K562 (cell line): Measurements from ENCODE around the gene ZBTB32. TPM values are rescaled to one million over a fixed set of nuclear protein-coding genes. Genes with fewer than 3 reads are reported as not detected.
"Not testable (repeated sequence)": the region's sequence is repeated elsewhere in the genome, so short reads cannot be mapped to it uniquely, and the experiment has no call there.

Experiments used
- ATAC-seq: fragments of 200-7000 bp; cut with Tn5 transposase; 3 replicates; pipeline ENCODE4 v1.9.1; 2020; ENCODE audit warnings: moderate library complexity
- BruUV-seq: library from RNA; stranded (reverse); fragments of 400-500 nt; replicated peaks from 2 replicates; lab custom pipeline; 2021; lab: Mats Ljungman, UMichigan
- CTCF ChIA-PET: fragments of 300-600 bp; formaldehyde crosslinking; extraction: SDS; loops from one replicate; lab custom pipeline; 2021; ENCODE audit warnings: low intra/inter-chr PET ratio; lab: Yijun Ruan, JAX
- POLR2A ChIA-PET: fragments of 300-600, 350-650 bp; sonication (Branson Sonifier 250); formaldehyde crosslinking; extraction: SDS; loops from one replicate; lab custom pipeline; 2021; ENCODE audit warnings: antibody characterized with exemption, inconsistent platforms; lab: Yijun Ruan, JAX
- DNase-seq, 4 experiments: peaks; one replicate each; pipeline versions ENCODE4 v3.0.0 to v3.0.0-alpha.2; 2011 to 2018; ENCODE audit warnings: low spot score in 3 of 4, mixed read lengths in 3 of 4; ENCODE audit errors: extremely low read depth in 1 of 4
- FAIRE-seq: peaks from 2 replicates; lab custom pipeline; 2011; peaks lifted over from hg19 to GRCh38; lab: Jason Lieb, UNC
- H2AFZ ChIP-seq: 2 replicates; pipeline ENCODE4 v1.6.0; 2011; ENCODE audit warnings: low read depth, low read length, control low read depth, inconsistent platforms
- H3K27ac ChIP-seq: fragments of 200-600 bp; 3 replicates; pipeline ENCODE4 v1.8.0; 2011; ENCODE audit warnings: low read depth, mild to moderate bottlenecking, control low read depth, inconsistent platforms, low read length, moderate library complexity, mixed read lengths; ENCODE audit errors: extremely low read depth
- H3K27me3 ChIP-seq, 2 experiments: fragments of 300-600 bp in 1 of 2; 2 replicates in 1 of 2; 3 replicates in 1 of 2; pipeline versions ENCODE4 v1.6.0 to v1.8.0; 2011; ENCODE audit warnings: inconsistent platforms in 2 of 2, low read length in 2 of 2, mild to moderate bottlenecking in 1 of 2, mixed read lengths in 1 of 2, moderate library complexity in 1 of 2; ENCODE audit not compliant: control insufficient read depth in 2 of 2, insufficient read depth in 2 of 2
- H3K36me3 ChIP-seq: fragments of 300-600 bp; 3 replicates; pipeline ENCODE4 v1.8.0; 2011; ENCODE audit warnings: mild to moderate bottlenecking, low read length, inconsistent platforms; ENCODE audit not compliant: control insufficient read depth, insufficient read depth
- H3K4me1 ChIP-seq, 2 experiments: fragments of 200-600 bp in 1 of 2; replicated peaks in 1 of 2; 2 replicates in 1 of 2; 3 replicates in 1 of 2; pipeline versions ENCODE4 v1.5.1 to v1.8.0; 2011; ENCODE audit warnings: inconsistent platforms in 2 of 2, low read length in 2 of 2, mild to moderate bottlenecking in 1 of 2, mixed read lengths in 1 of 2, moderate library complexity in 1 of 2; ENCODE audit not compliant: control insufficient read depth in 2 of 2, insufficient read depth in 2 of 2
- H3K4me2 ChIP-seq: 2 replicates; pipeline ENCODE4 v1.6.1; 2011; ENCODE audit warnings: low read length, control low read depth, inconsistent platforms, mixed read lengths; ENCODE audit not compliant: insufficient read depth
- H3K4me3 ChIP-seq: fragments of 200-600 bp; sonication (generic), shearing (Covaris generic); 2 replicates; pipeline ENCODE4 v1.5.1; 2016; ENCODE audit warnings: control low read depth, inconsistent platforms
- H3K79me2 ChIP-seq: fragments of 200-600 bp; 3 replicates; pipeline ENCODE4 v1.8.0; 2011; ENCODE audit warnings: low read length, inconsistent platforms; ENCODE audit not compliant: control insufficient read depth, insufficient read depth
- H3K9ac ChIP-seq, 2 experiments: 2 replicates each; pipeline versions ENCODE4 v1.6.0 to v1.6.1; 2011; ENCODE audit warnings: low read depth in 2 of 2, low read length in 2 of 2, control low read depth in 1 of 2, inconsistent platforms in 1 of 2, mild to moderate bottlenecking in 1 of 2, mixed read lengths in 1 of 2; ENCODE audit not compliant: insufficient read depth in 1 of 2
- H3K9me1 ChIP-seq: one replicate; pipeline ENCODE4 v1.6.0; 2011; ENCODE audit warnings: inconsistent platforms, mild to moderate bottlenecking, low read length, moderate library complexity; ENCODE audit not compliant: control insufficient read depth, insufficient read depth
- H3K9me3 ChIP-seq: replicated peaks from 2 replicates; pipeline ENCODE4 v1.5.1; 2011; ENCODE audit warnings: low read depth, low read length, inconsistent platforms; ENCODE audit not compliant: control insufficient read depth, insufficient read depth
- H4K20me1 ChIP-seq: replicated peaks from 2 replicates; pipeline ENCODE4 v1.6.1; 2011; ENCODE audit warnings: low read length, inconsistent platforms, mixed read lengths; ENCODE audit not compliant: control insufficient read depth, insufficient read depth
- HES1 ChIP-seq: fragments of 450-650 bp; IDR thresholded peaks from 2 replicates; pipeline ENCODE4 v1.6.1; 2016; ENCODE audit warnings: low read depth, mild to moderate bottlenecking, moderate library complexity
- ZNF316 ChIP-seq: fragments of 450-650 bp; IDR thresholded peaks from 2 replicates; pipeline ENCODE4 v1.6.1; 2016
- WGBS: fragments of 100-300 bp; shearing (Covaris generic); methylation state at CpG from one replicate; pipeline ENCODE4 v1.1.6; 2016; ENCODE audit warnings: low coverage, mixed read lengths; ENCODE audit not compliant: insufficient coverage; ENCODE audit errors: missing lambda C conversion rate; 5-methylcytosine and 5-hydroxymethylcytosine counted together
- in situ Hi-C: fragments of 300-500 bp; cut with MboI; formaldehyde crosslinking; loops from 4 replicates; pipeline ENCODE4 v1.15.0; 2018; ENCODE audit warnings: inconsistent platforms, mixed read lengths
- intact Hi-C: fragments of 100-400 bp; cut with micrococcal nuclease; formaldehyde crosslinking; loops from 2 replicates; pipeline ENCODE4 v1.14.2; 2022
- polyA plus RNA-seq, 8 experiments: library from polyadenylated mRNA; depleted of rRNA in 4 of 8; stranded (reverse) in 5 of 8; unstranded in 3 of 8; fragments of >200 nt; fragmentation: Nextera tagmentation in 2 of 8; fragmentation: Illumina TruSeq in 1 of 8; extraction: Ambion mirVana in 2 of 8; extraction: Trizol in 1 of 8; gene quantifications; 2 replicates each; pipeline versions ENCODE4 v1.2.1 to v1.2.3, GENCODE V29; 2011 to 2014; ENCODE audit warnings: inconsistent platforms in 1 of 8, missing spikeins in 1 of 8
- total RNA-seq, 7 experiments: library from RNA; depleted of rRNA in 6 of 7; stranded (reverse); fragments of >200 nt in 6 of 7; fragmentation: Illumina TruSeq in 2 of 7; extraction: Trizol in 2 of 7; gene quantifications; 2 replicates each; pipeline versions ENCODE4 v1.2.1 to v1.2.3, GENCODE V29; 2011 to 2021; ENCODE audit warnings: low replicate concordance in 1 of 7

Gene ZBTB32
- total and polyA plus RNA-seq, 9 of the 15 experiments (the other 6 are each of a cell fraction or from before 2014, with no cell fraction given) = 0.20 TPM; not detected in 8

DNA sequence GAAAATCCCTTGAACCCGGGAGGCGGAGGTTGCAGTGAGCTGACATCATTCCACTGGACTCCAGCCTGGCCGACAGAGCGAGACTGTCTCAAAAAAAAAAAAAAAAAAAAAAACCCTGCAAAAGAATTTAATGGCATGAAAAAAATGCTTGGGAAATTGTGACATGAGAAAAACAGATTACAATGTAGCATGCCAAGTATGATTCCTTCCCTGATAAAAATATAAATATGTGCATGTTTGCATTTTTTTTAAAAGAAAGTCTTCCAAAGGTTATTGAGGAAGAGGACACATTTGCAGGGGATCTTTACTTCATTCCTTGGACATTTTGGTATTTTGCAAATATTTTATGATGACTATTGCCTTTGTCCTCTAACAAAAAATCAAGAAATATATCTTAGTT, 14.5 kb upstream of the ZBTB32 start:
- no peak for ATAC-seq
- no peak overlapping the region for H3K4me3 ChIP-seq
- H3K27ac ChIP-seq = no peak overlapping the region
- no peak for DNase-seq
- H3K9ac ChIP-seq = no peak overlapping the region
- WGBS = 11% methylated on average over 3 of the region's 4 CpGs
- no peak for FAIRE-seq
- no peaks in the 10 kb centered on the region for H3K9me1 ChIP-seq
- no peaks in the 10 kb centered on the region for H3K79me2 ChIP-seq
- no peaks in the 10 kb centered on the region for H4K20me1 ChIP-seq
- in situ Hi-C loops = no loop called here
- TF ChIP-seq HES1 = no peak
- TF ChIP-seq ZNF316 = 0 out of 2 replicates have a peak, but pooled peaks have one; percentile 12
- H3K36me3 ChIP-seq = no peaks in the 10 kb centered on the region
- ChIA-PET CTCF (interaction anchor here (0.6 kb wide), 1 partner anchor 242 kb away, joined by 3 read pairs; no protein-coding TSS in a partner anchor), POLR2A (no interaction called here)
- no peaks in the 10 kb centered on the region; a peak in 1 of 5 replicates for H3K4me1 ChIP-seq
- BruUV-seq = no TSS peak
- H3K9me3 ChIP-seq = no peaks in the 10 kb centered on the region
- H3K4me2 ChIP-seq = no peak overlapping the region
- intact Hi-C loops = no loop called here
- H2AFZ ChIP-seq = no peak overlapping the region
- no peaks in the 10 kb centered on the region for H3K27me3 ChIP-seq

DNA sequence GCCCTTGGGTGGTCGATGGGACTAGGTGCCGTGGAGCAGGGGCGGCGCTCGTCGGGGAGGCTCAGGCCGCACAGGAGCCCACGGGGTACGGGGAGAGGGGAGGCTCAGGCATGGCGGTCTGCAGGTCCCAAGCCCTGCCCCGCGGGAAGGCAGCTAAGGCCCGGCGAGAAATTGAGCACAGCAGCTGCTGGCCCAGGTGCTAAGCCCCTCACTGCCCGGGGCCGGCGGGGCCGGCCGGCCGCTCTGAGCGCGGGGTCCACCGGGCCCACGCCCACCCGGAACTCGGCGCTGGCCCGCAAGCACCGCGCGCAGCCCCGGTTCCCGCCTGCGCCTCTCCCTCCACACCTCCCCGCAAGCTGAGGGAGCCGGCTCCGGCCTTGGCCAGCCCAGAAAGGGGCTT, 13.3 kb upstream of the ZBTB32 start:
- POLR2A ChIA-PET = interaction anchor here (0.6 kb wide), 1 partner anchor 231 kb away, joined by 3 read pairs; no protein-coding TSS in a partner anchor
- WGBS = 63% methylated on average over 9 of the region's 37 CpGs
- H3K4me2 ChIP-seq, in situ Hi-C loops, H2AFZ ChIP-seq, ATAC-seq, H3K4me3 ChIP-seq, CTCF ChIA-PET, H4K20me1 ChIP-seq, H3K27ac ChIP-seq, H3K4me1 ChIP-seq, intact Hi-C loops, BruUV-seq, H3K9ac ChIP-seq, DNase-seq, H3K36me3 ChIP-seq, H3K27me3 ChIP-seq, H3K79me2 ChIP-seq, FAIRE-seq, H3K9me3 ChIP-seq, H3K9me1 ChIP-seq: not testable (repeated sequence)
